ENCODE data around the gene AFAP1L2. TPM values are rescaled to one million over a fixed set of nuclear protein-coding genes. Genes with fewer than 3 reads are reported as not detected.

The AFAP1L2 gene
- total RNA-seq, 3 donors from 2014 or later: 4.2 to 43.9 (median 20.0) TPM

- intact Hi-C loops (cut with DNase I; ENCODE audit: low total_unique reads): no loop called here
- Histone ChIP-seq H3K4me3 (peak overlapping the region; percentile 10 to 36 (median 20)), H3K9me3 (no peaks in the 10 kb centered on the region), H3K4me1 (no peaks in the 10 kb centered on the region), H3K36me3 (no peaks in the 10 kb centered on the region), H3K27me3 (no peaks in the 10 kb centered on the region), H3K27ac (peak overlapping the region in 1 of 2 donors; percentile 13)
- DNase-seq (ENCODE audit: low spot score in 2 of 2): no peak
- TF ChIP-seq POLR2AphosphoS5 (IDR thresholded peaks at IDR 0.05) (no peak), POLR2A (IDR thresholded peaks at IDR 0.05) (no peak), CTCF (IDR thresholded peaks at IDR 0.05) (peak in 1 of 3 donors; percentile 16)
Observed at GRCh38 chr10:114304571-114305421, 99.5 kb downstream of the AFAP1L2 start.

GRCh38 chr10:114304017-114304570, 100.2 kb downstream of the AFAP1L2 start:
- Histone ChIP-seq H3K27ac (peak overlapping the region in 1 of 2 donors; percentile 13), H3K9me3 (no peaks in the 10 kb centered on the region), H3K4me3 (peak overlapping the region; percentile 10 to 36 (median 20)), H3K4me1 (no peaks in the 10 kb centered on the region), H3K27me3 (no peaks in the 10 kb centered on the region), H3K36me3 (no peaks in the 10 kb centered on the region)
- DNase-seq (ENCODE audit: low spot score in 2 of 2): peak; percentile 74 to 75
- intact Hi-C loops (cut with DNase I; ENCODE audit: low total_unique reads): no loop called here
- TF ChIP-seq POLR2AphosphoS5 (IDR thresholded peaks at IDR 0.05) (peak in 1 of 3 donors; percentile 50), POLR2A (IDR thresholded peaks at IDR 0.05) (no peak), CTCF (IDR thresholded peaks at IDR 0.05) (peak; percentile 68 to 80 (median 79))

GRCh38 chr10:114303556-114303955, 100.7 kb downstream of the AFAP1L2 start:
- TF ChIP-seq CTCF (IDR thresholded peaks at IDR 0.05) (no peak), POLR2AphosphoS5 (IDR thresholded peaks at IDR 0.05) (no peak), POLR2A (IDR thresholded peaks at IDR 0.05) (no peak)
- intact Hi-C loops (cut with DNase I; ENCODE audit: low total_unique reads): no loop called here
- Histone ChIP-seq H3K9me3 (no peaks in the 10 kb centered on the region), H3K27me3 (no peaks in the 10 kb centered on the region), H3K36me3 (no peaks in the 10 kb centered on the region), H3K27ac (no peak overlapping the region), H3K4me1 (no peaks in the 10 kb centered on the region), H3K4me3 (no peak overlapping the region)
- DNase-seq (ENCODE audit: low spot score in 2 of 2): no peak

- peaks cover 8% of the 10 kb centered on the region for H3K36me3 ChIP-seq
- DNase-seq (ENCODE audit: low spot score in 2 of 2): no peak
- no peaks in the 10 kb centered on the region for H3K9me3 ChIP-seq
- TF ChIP-seq POLR2A (IDR thresholded peaks at IDR 0.05) (no peak), CTCF (IDR thresholded peaks at IDR 0.05) (peak in 1 of 3 donors; percentile 11)
- intact Hi-C loops (cut with DNase I; ENCODE audit: low total_unique reads): no loop called here
- H3K4me3 ChIP-seq: no peak overlapping the region
- no peaks in the 10 kb centered on the region for H3K27me3 ChIP-seq
- H3K4me1 ChIP-seq: no peaks in the 10 kb centered on the region
- H3K27ac ChIP-seq: peak overlapping the region; percentile 59 to 60
Observed at GRCh38 chr10:114301951-114302710, 102.2 kb downstream of the AFAP1L2 start.
